Dendritic cell treated with granulocyte-macrophage colony-stimulating factor and Interleukin-4, amounts not matched to agents 40 ng/mL and 50 ng/mL, for 4 days (primary cell): Measurements from ENCODE around the gene C9orf85.
A peak's percentile ranks its signal among the peaks of the same experiment; 100 is the strongest.
"Not testable (repeated sequence)": the region's sequence is repeated elsewhere in the genome, so short reads cannot be mapped to it uniquely, and the experiment has no call there.

Source experiments
- H3K27ac Mint-ChIP-seq: one replicate; pipeline ENCODE4 v1.8.0; 2022; ENCODE audit warnings: mild to moderate bottlenecking, mixed read lengths
- H3K27me3 Mint-ChIP-seq: one replicate; pipeline ENCODE4 v1.8.0; 2022; ENCODE audit warnings: mild to moderate bottlenecking, mixed read lengths
- H3K36me3 Mint-ChIP-seq: one replicate; pipeline ENCODE4 v1.8.0; 2022; ENCODE audit warnings: low read depth, mixed read lengths
- H3K4me1 Mint-ChIP-seq: one replicate; pipeline ENCODE4 v1.8.0; 2022; ENCODE audit warnings: low read depth, mixed read lengths
- H3K4me3 Mint-ChIP-seq: one replicate; pipeline ENCODE4 v1.8.0; 2022; ENCODE audit warnings: mild to moderate bottlenecking, moderate library complexity, mixed read lengths
- H3K9me3 Mint-ChIP-seq: one replicate; pipeline ENCODE4 v1.8.0; 2022; ENCODE audit warnings: mixed read lengths
- intact Hi-C: fragments of 100-400 bp; cut with micrococcal nuclease; formaldehyde crosslinking; loops from one replicate; pipeline ENCODE4 v1.15.0; 2022

Gene C9orf85

GRCh38 chr9:71891557-71892189 lies 19.8 kb upstream of the C9orf85 start:
- Mint-ChIP-seq H3K36me3 (no peaks in the 10 kb centered on the region), H3K9me3 (no peaks in the 10 kb centered on the region), H3K27me3 (no peaks in the 10 kb centered on the region), H3K4me3 (no peak overlapping the region), H3K4me1 (peaks cover 35% of the 10 kb centered on the region), H3K27ac (peak overlapping the region; percentile 16)
- intact Hi-C loops = no loop called here

GRCh38 chr9:71895117-71895516 lies 16.3 kb upstream of the C9orf85 start:
- H3K4me3 Mint-ChIP-seq = no peak overlapping the region

GRCh38 chr9:71895955-71896354 lies 15.5 kb upstream of the C9orf85 start:
- Mint-ChIP-seq H3K9me3 (no peaks in the 10 kb centered on the region), H3K36me3 (no peaks in the 10 kb centered on the region), H3K27me3 (no peaks in the 10 kb centered on the region), H3K4me3 (no peak overlapping the region), H3K27ac (no peak overlapping the region), H3K4me1 (peaks cover 52% of the 10 kb centered on the region)
- intact Hi-C loops = no loop called here

More at GRCh38 chr9:71895117-71895516, 16.3 kb upstream of the C9orf85 start:
- intact Hi-C loops = no loop called here
- Mint-ChIP-seq H3K9me3 (no peaks in the 10 kb centered on the region), H3K36me3 (no peaks in the 10 kb centered on the region), H3K4me1 (peaks cover 44% of the 10 kb centered on the region), H3K27me3 (no peaks in the 10 kb centered on the region), H3K27ac (no peak overlapping the region)

- no peaks in the 10 kb centered on the region for H3K36me3 Mint-ChIP-seq
- no peak overlapping the region for H3K4me3 Mint-ChIP-seq
- intact Hi-C loops = no loop called here
- no peak overlapping the region for H3K27ac Mint-ChIP-seq
- no peaks in the 10 kb centered on the region for H3K27me3 Mint-ChIP-seq
- peaks cover 50% of the 10 kb centered on the region for H3K4me1 Mint-ChIP-seq
- no peaks in the 10 kb centered on the region for H3K9me3 Mint-ChIP-seq
Observed at GRCh38 chr9:71896761-71897160, 14.7 kb upstream of the C9orf85 start.

- intact Hi-C loops = no loop called here
- Mint-ChIP-seq H3K27ac (no peak overlapping the region), H3K4me1 (peaks cover 57% of the 10 kb centered on the region), H3K36me3 (no peaks in the 10 kb centered on the region), H3K4me3 (no peak overlapping the region), H3K9me3 (no peaks in the 10 kb centered on the region), H3K27me3 (no peaks in the 10 kb centered on the region)
Observed at GRCh38 chr9:71897577-71897976, 13.9 kb upstream of the C9orf85 start.

- H3K36me3 Mint-ChIP-seq, H3K27me3 Mint-ChIP-seq, intact Hi-C loops, H3K9me3 Mint-ChIP-seq, H3K27ac Mint-ChIP-seq, H3K4me3 Mint-ChIP-seq: not testable (repeated sequence)
- peaks cover 47% of the 10 kb centered on the region for H3K4me1 Mint-ChIP-seq
Observed at GRCh38 chr9:71898756-71899155, 12.7 kb upstream of the C9orf85 start.

GRCh38 chr9:71901695-71902597 lies 9.5 kb upstream of the C9orf85 start:
- no peak overlapping the region for H3K4me3 Mint-ChIP-seq
- H3K9me3 Mint-ChIP-seq = no peaks in the 10 kb centered on the region
- H3K4me1 Mint-ChIP-seq = peaks cover 56% of the 10 kb centered on the region
- H3K27ac Mint-ChIP-seq = peak overlapping the region; percentile 7
- H3K36me3 Mint-ChIP-seq = peaks cover 7% of the 10 kb centered on the region
- H3K27me3 Mint-ChIP-seq = no peaks in the 10 kb centered on the region
- intact Hi-C loops = loop anchor here (10.0 kb wide), 1 partner anchor 403 kb away; no protein-coding TSS in a partner anchor

GRCh38 chr9:71904076-71904475 lies 7.4 kb upstream of the C9orf85 start:
- peaks cover 7% of the 10 kb centered on the region for H3K36me3 Mint-ChIP-seq
- intact Hi-C loops = loop anchor here (10.0 kb wide), 1 partner anchor 401 kb away; no protein-coding TSS in a partner anchor
- H3K9me3 Mint-ChIP-seq = no peaks in the 10 kb centered on the region
- H3K4me3 Mint-ChIP-seq = no peak overlapping the region
- no peaks in the 10 kb centered on the region for H3K27me3 Mint-ChIP-seq
- no peak overlapping the region for H3K27ac Mint-ChIP-seq
- H3K4me1 Mint-ChIP-seq = peaks cover 52% of the 10 kb centered on the region

- Mint-ChIP-seq H3K27me3 (no peaks in the 10 kb centered on the region), H3K27ac (no peak overlapping the region), H3K36me3 (peaks cover 28% of the 10 kb centered on the region), H3K4me3 (peak overlapping the region; percentile 90), H3K9me3 (no peaks in the 10 kb centered on the region), H3K4me1 (peaks cover 48% of the 10 kb centered on the region)
- intact Hi-C loops = loop anchor here (10.0 kb wide), 1 partner anchor 396 kb away; no protein-coding TSS in a partner anchor
Observed at GRCh38 chr9:71908825-71909224, 2.6 kb upstream of the C9orf85 start.

GRCh38 chr9:71909887-71910649 lies 1.4 kb upstream of the C9orf85 start:
- no peaks in the 10 kb centered on the region for H3K27me3 Mint-ChIP-seq
- H3K4me1 Mint-ChIP-seq = peaks cover 44% of the 10 kb centered on the region
- H3K9me3 Mint-ChIP-seq = no peaks in the 10 kb centered on the region
- H3K4me3 Mint-ChIP-seq = peak overlapping the region; percentile 90
- peaks cover 28% of the 10 kb centered on the region for H3K36me3 Mint-ChIP-seq
- peak overlapping the region; percentile 95 for H3K27ac Mint-ChIP-seq
- intact Hi-C loops = loop anchor here (5.0 to 10.0 kb wide), 4 partner anchors 88 to 1495 kb away; partner anchors contain the start of genes CEMIP2 and KLF9

GRCh38 chr9:71910650-71911060 lies 784 bp upstream of the C9orf85 start:
- Mint-ChIP-seq H3K27me3 (no peaks in the 10 kb centered on the region), H3K9me3 (no peaks in the 10 kb centered on the region), H3K27ac (peak overlapping the region; percentile 95), H3K4me1 (peaks cover 44% of the 10 kb centered on the region), H3K4me3 (peak overlapping the region; percentile 90), H3K36me3 (peaks cover 25% of the 10 kb centered on the region)
- intact Hi-C loops = loop anchor here (5.0 to 10.0 kb wide), 3 partner anchors 88 to 1496 kb away; partner anchors contain the start of genes CEMIP2 and KLF9

GRCh38 chr9:71911908-71912335 lies 483 bp downstream of the C9orf85 start:
- Mint-ChIP-seq H3K4me1 (peaks cover 45% of the 10 kb centered on the region), H3K27ac (peak overlapping the region; percentile 95), H3K27me3 (no peaks in the 10 kb centered on the region), H3K4me3 (peak overlapping the region; percentile 90), H3K36me3 (peaks cover 21% of the 10 kb centered on the region), H3K9me3 (no peaks in the 10 kb centered on the region)
- intact Hi-C loops = loop anchor here (5.0 to 10.0 kb wide), 3 partner anchors 90 to 1497 kb away; partner anchors contain the start of genes CEMIP2 and KLF9

- peaks cover 25% of the 10 kb centered on the region for H3K4me1 Mint-ChIP-seq
- peaks cover 35% of the 10 kb centered on the region for H3K36me3 Mint-ChIP-seq
- no peaks in the 10 kb centered on the region for H3K9me3 Mint-ChIP-seq
- no peak overlapping the region for H3K27ac Mint-ChIP-seq
- no peak overlapping the region for H3K4me3 Mint-ChIP-seq
- intact Hi-C loops = loop anchor here (10.0 kb wide), 1 partner anchor 1501 kb away; the partner anchor contains the start of gene KLF9
- no peaks in the 10 kb centered on the region for H3K27me3 Mint-ChIP-seq
Observed at GRCh38 chr9:71915495-71915894, 4.1 kb downstream of the C9orf85 start.
